GM13977 (cell line): ENCODE measurements around the gene TRIM10.

Experiments used
- DNase-seq: peaks from one replicate; pipeline ENCODE4 v3.0.0; 2012; ENCODE audit warnings: low spot score
- CTCF ChIP-seq: IDR thresholded peaks from 2 replicates; pipeline ENCODE4 v1.5.1; 2012; ENCODE audit warnings: mild to moderate bottlenecking, control low read depth; ENCODE audit not compliant: insufficient read depth; ENCODE audit errors: extremely low read depth, missing control alignments
- in situ Hi-C: fragments of 300-500 bp; cut with MboI; formaldehyde crosslinking; loops from one replicate; pipeline ENCODE4 v1.12.0; 2022; ENCODE audit warnings: low sequenced_read_pairs, low pct_unique_long_range_greater_than_20kb, mixed read lengths, inconsistent platforms; ENCODE audit not compliant: unreplicated experiment

TRIM10 gene

GRCh38 chr6:30154061-30154460 is 7.0 kb downstream of the TRIM10 start:
- DNase-seq = no peak
- no peak for TF ChIP-seq CTCF
- in situ Hi-C loops = no loop called here

- in situ Hi-C loops = no loop called here
- no peak for DNase-seq
- TF ChIP-seq CTCF = no peak
Observed at GRCh38 chr6:30152910-30153610, 8.0 kb downstream of the TRIM10 start.

GRCh38 chr6:30152016-30152673 is 8.9 kb downstream of the TRIM10 start:
- in situ Hi-C loops = no loop called here
- no peak for DNase-seq
- TF ChIP-seq CTCF = no peak

GRCh38 chr6:30151580-30151979 is 9.4 kb downstream of the TRIM10 start:
- in situ Hi-C loops = no loop called here
- TF ChIP-seq CTCF = no peak
- DNase-seq = no peak

GRCh38 chr6:30150671-30151395 is 10.2 kb downstream of the TRIM10 start:
- DNase-seq = no peak
- in situ Hi-C loops = no loop called here
- TF ChIP-seq CTCF = no peak

- DNase-seq = no peak
- in situ Hi-C loops = no loop called here
Observed at GRCh38 chr6:30149858-30150550, 11.0 kb downstream of the TRIM10 start.

More at GRCh38 chr6:30149858-30150550, 11.0 kb downstream of the TRIM10 start:
- no peak for TF ChIP-seq CTCF
